ENCODE measurements around the gene DBF4.
"Not testable (repeated sequence)": the region's sequence is repeated elsewhere in the genome, so short reads cannot be mapped to it uniquely, and the experiment has no call there.

Gene DBF4

DNA sequence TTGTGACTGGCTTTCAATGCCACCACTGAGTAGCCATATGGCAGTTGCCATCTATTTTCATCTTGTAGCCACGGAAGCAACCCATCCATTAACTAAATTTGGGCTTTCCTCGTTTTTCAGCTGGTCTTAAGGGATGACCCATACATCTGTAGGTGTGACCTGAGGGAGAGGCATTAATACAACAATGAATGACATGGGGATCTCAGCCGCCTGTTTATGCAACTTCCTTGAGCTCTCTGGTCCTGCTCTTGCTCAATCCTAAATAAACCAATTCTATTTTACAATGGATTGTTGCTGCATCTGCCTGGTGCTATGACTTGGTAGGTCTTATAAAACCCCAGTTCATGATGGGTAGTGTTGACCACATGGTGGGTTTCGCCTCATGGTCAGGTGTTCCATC is 35.8 kb downstream of the DBF4 start:
- Histone ChIP-seq H3K9me3 (ENCODE audit: control insufficient read depth, insufficient read depth, low read length) (no peaks in the 10 kb centered on the region), H3K4me1 (ENCODE audit: control insufficient read depth, low read length) (no peaks in the 10 kb centered on the region), H3K36me3 (ENCODE audit: control insufficient read depth, low read length) (peaks cover 8% of the 10 kb centered on the region), H3K79me2 (ENCODE audit: control insufficient read depth, low read length) (no peaks in the 10 kb centered on the region), H3K27me3 (ENCODE audit: control insufficient read depth, low read length) (no peaks in the 10 kb centered on the region), H3K4me3 (ENCODE audit: low read length) (no peak overlapping the region), H4K20me1 (ENCODE audit: control insufficient read depth, insufficient read depth, low read depth, low read length) (no peaks in the 10 kb centered on the region; the same call in 1 of the 2 replicates), H3F3A (ENCODE audit: control insufficient read depth, insufficient read depth) (peaks cover 20% of the 10 kb centered on the region), H3K9me2 (replicated peaks; ENCODE audit: control insufficient read depth, low read length) (no peaks in the 10 kb centered on the region), H3K4me2 (ENCODE audit: low read length) (no peak overlapping the region), H3K27ac (ENCODE audit: low read depth, low read length) (no peak overlapping the region)
- TF ChIP-seq EZH2phosphoT487 (IDR thresholded peaks at IDR 0.05; ENCODE audit: borderline replicate concordance, low read length) = no peak
- TF ChIP-seq, protein P1, sequence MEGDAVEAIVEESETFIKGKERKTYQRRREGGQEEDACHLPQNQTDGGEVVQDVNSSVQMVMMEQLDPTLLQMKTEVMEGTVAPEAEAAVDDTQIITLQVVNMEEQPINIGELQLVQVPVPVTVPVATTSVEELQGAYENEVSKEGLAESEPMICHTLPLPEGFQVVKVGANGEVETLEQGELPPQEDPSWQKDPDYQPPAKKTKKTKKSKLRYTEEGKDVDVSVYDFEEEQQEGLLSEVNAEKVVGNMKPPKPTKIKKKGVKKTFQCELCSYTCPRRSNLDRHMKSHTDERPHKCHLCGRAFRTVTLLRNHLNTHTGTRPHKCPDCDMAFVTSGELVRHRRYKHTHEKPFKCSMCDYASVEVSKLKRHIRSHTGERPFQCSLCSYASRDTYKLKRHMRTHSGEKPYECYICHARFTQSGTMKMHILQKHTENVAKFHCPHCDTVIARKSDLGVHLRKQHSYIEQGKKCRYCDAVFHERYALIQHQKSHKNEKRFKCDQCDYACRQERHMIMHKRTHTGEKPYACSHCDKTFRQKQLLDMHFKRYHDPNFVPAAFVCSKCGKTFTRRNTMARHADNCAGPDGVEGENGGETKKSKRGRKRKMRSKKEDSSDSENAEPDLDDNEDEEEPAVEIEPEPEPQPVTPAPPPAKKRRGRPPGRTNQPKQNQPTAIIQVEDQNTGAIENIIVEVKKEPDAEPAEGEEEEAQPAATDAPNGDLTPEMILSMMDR (IDR thresholded peaks at IDR 0.05; ENCODE audit: low read depth, low read length, poor library complexity, severe bottlenecking) = no peak

DNA sequence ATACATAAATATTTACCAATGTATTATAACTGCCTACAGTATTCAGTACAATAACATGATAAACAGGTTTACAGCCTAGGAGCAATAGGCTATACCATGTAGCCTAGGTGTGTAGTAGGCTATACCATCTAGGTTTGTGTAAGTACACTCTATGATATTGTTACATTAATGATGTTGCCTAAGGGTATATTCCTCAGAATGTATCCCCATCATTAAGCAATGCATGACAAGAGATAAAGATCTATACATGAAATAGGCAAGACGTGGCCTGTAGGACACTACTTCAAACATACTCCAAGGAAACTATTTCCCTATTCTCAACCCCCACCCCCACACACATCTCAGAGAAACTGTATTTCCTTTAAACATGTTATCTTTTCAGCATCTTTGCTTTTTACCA is 42.4 kb downstream of the DBF4 start:
- TF ChIP-seq EZH2phosphoT487 (IDR thresholded peaks at IDR 0.05; ENCODE audit: borderline replicate concordance, low read length) = no peak
- TF ChIP-seq, protein P1 (IDR thresholded peaks at IDR 0.05; ENCODE audit: low read depth, low read length, poor library complexity, severe bottlenecking) = no peak
- H3F3A ChIP-seq (ENCODE audit: control insufficient read depth, insufficient read depth) = no peaks in the 10 kb centered on the region
- H3K27me3 ChIP-seq (ENCODE audit: control insufficient read depth, low read length) = no peaks in the 10 kb centered on the region
- no peak overlapping the region for H3K27ac ChIP-seq (ENCODE audit: low read depth, low read length)
- no peaks in the 10 kb centered on the region for H3K36me3 ChIP-seq (ENCODE audit: control insufficient read depth, low read length)
- no peaks in the 10 kb centered on the region for H3K9me2 ChIP-seq (replicated peaks; ENCODE audit: control insufficient read depth, low read length)
- no peaks in the 10 kb centered on the region for H3K4me1 ChIP-seq (ENCODE audit: control insufficient read depth, low read length)
- H3K79me2 ChIP-seq (ENCODE audit: control insufficient read depth, low read length) = no peaks in the 10 kb centered on the region
- H3K4me2 ChIP-seq (ENCODE audit: low read length) = no peak overlapping the region
- no peaks in the 10 kb centered on the region for H4K20me1 ChIP-seq (ENCODE audit: control insufficient read depth, insufficient read depth, low read depth, low read length)
- no peaks in the 10 kb centered on the region for H3K9me3 ChIP-seq (ENCODE audit: control insufficient read depth, insufficient read depth, low read length)
- H3K4me3 ChIP-seq (ENCODE audit: low read length) = no peak overlapping the region

DNA sequence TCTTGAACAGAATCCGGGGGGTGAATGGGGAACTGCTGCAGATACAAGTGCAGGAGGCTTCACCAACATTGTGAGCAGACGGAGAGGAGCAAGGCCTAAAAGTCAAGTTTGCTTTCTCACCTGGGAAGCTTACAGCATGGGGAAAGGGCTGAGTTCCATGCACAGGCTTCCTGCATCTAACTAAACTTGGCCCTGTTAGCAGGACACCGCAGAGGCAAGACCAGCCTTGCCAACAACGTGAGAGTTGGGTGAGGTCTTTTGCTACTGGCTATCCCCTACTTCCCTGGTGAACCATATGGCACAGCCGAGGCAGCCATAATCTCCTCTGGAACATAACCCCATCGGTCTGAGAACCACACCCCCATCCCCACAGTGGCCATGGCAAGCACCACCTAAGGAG is 43.6 kb downstream of the DBF4 start:
- H3K27me3 ChIP-seq (ENCODE audit: control insufficient read depth, low read length) = no peaks in the 10 kb centered on the region
- H3K4me2 ChIP-seq (ENCODE audit: low read length) = no peak overlapping the region
- H3F3A ChIP-seq (ENCODE audit: control insufficient read depth, insufficient read depth) = no peaks in the 10 kb centered on the region
- H3K79me2 ChIP-seq (ENCODE audit: control insufficient read depth, low read length) = no peaks in the 10 kb centered on the region
- H3K4me1 ChIP-seq (ENCODE audit: control insufficient read depth, low read length) = no peaks in the 10 kb centered on the region
- H4K20me1 ChIP-seq (ENCODE audit: control insufficient read depth, insufficient read depth, low read depth, low read length) = no peaks in the 10 kb centered on the region
- H3K27ac ChIP-seq (ENCODE audit: low read depth, low read length) = no peak overlapping the region
- H3K36me3 ChIP-seq (ENCODE audit: control insufficient read depth, low read length) = no peaks in the 10 kb centered on the region
- TF ChIP-seq EZH2phosphoT487 (IDR thresholded peaks at IDR 0.05; ENCODE audit: borderline replicate concordance, low read length) = no peak
- TF ChIP-seq, protein P1 (IDR thresholded peaks at IDR 0.05; ENCODE audit: low read depth, low read length, poor library complexity, severe bottlenecking) = no peak
- H3K4me3 ChIP-seq (ENCODE audit: low read length) = no peak overlapping the region
- no peaks in the 10 kb centered on the region for H3K9me2 ChIP-seq (replicated peaks; ENCODE audit: control insufficient read depth, low read length)
- no peaks in the 10 kb centered on the region for H3K9me3 ChIP-seq (ENCODE audit: control insufficient read depth, insufficient read depth, low read length)

DNA sequence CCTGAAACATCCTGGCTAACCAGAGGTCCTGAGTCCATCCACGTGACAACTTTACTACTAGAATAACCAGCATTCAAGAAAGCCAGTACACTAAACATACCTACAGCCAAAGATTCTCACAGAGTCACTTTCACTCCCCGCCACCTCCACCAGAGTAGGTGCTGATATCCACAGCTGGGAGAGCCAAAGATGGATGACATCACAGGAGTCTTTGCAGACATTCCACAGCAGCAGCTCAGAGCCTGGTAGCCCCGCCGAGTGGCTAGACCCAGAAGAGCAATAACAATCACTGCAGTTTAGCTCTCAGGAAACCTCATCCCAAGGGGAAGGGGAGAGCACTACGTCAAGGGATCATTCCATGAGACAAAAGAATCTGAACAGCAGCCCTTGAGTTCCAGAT is 44.3 kb downstream of the DBF4 start:
- H3K9me3 ChIP-seq (ENCODE audit: control insufficient read depth, insufficient read depth, low read length) = no peaks in the 10 kb centered on the region
- no peaks in the 10 kb centered on the region for H3F3A ChIP-seq (ENCODE audit: control insufficient read depth, insufficient read depth)
- no peak overlapping the region for H3K4me3 ChIP-seq (ENCODE audit: low read length)
- H3K4me2 ChIP-seq (ENCODE audit: low read length) = no peak overlapping the region
- H3K36me3 ChIP-seq (ENCODE audit: control insufficient read depth, low read length) = no peaks in the 10 kb centered on the region
- no peak overlapping the region for H3K27ac ChIP-seq (ENCODE audit: low read depth, low read length)
- TF ChIP-seq, protein P1 (IDR thresholded peaks at IDR 0.05; ENCODE audit: low read depth, low read length, poor library complexity, severe bottlenecking) = no peak
- no peak for TF ChIP-seq EZH2phosphoT487 (IDR thresholded peaks at IDR 0.05; ENCODE audit: borderline replicate concordance, low read length)
- H3K27me3 ChIP-seq (ENCODE audit: control insufficient read depth, low read length) = no peaks in the 10 kb centered on the region
- no peaks in the 10 kb centered on the region for H3K9me2 ChIP-seq (replicated peaks; ENCODE audit: control insufficient read depth, low read length)
- no peaks in the 10 kb centered on the region for H3K4me1 ChIP-seq (ENCODE audit: control insufficient read depth, low read length)
- no peaks in the 10 kb centered on the region for H3K79me2 ChIP-seq (ENCODE audit: control insufficient read depth, low read length)
- H4K20me1 ChIP-seq (ENCODE audit: control insufficient read depth, insufficient read depth, low read depth, low read length) = no peaks in the 10 kb centered on the region

DNA sequence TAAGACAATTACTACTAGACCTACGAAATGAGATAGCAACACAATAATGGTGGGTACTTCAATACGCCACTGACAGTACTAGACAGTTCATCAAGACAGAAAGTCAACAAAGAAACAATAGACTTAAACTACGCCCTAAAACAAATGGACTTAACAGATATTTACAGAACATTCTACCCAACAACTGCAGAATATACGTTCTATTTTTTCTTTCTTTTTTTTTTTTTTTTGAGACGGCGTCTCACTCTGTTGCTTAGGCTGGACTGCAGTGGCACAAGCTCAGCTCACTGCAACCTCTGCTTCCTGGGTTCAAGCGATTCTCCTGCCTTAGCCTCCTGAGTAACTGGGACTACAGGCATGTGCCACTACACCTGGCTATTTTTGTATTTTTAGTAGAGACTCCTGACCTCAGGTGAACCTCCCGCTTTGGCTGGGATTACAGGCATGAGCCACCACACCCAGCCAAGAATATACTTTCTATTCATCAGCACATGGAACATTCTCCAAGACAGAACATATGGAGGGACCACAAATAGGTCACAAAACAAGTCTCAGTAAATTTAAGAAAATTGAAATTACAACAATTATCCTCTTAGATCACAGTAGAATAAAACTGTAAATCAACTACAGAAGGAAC is 46.6 kb downstream of the DBF4 start:
- not testable (repeated sequence) for H3K4me1 ChIP-seq (ENCODE audit: control insufficient read depth, low read length); H3K27me3 ChIP-seq (ENCODE audit: control insufficient read depth, low read length); H3K9me3 ChIP-seq (ENCODE audit: control insufficient read depth, insufficient read depth, low read length); H3K79me2 ChIP-seq (ENCODE audit: control insufficient read depth, low read length); H3K36me3 ChIP-seq (ENCODE audit: control insufficient read depth, low read length); H3K9me2 ChIP-seq (replicated peaks; ENCODE audit: control insufficient read depth, low read length); H3F3A ChIP-seq (ENCODE audit: control insufficient read depth, insufficient read depth); H4K20me1 ChIP-seq (ENCODE audit: control insufficient read depth, insufficient read depth, low read depth, low read length); H3K4me2 ChIP-seq (ENCODE audit: low read length); H3K4me3 ChIP-seq (ENCODE audit: low read length); H3K27ac ChIP-seq (ENCODE audit: low read depth, low read length)

Data from DOHH2 (cell line).